Neuronal stem cell (in vitro differentiated cells): ENCODE measurements around the gene GRM7.

ENCODE experiments used
- DNase-seq: peaks from one replicate; pipeline ENCODE4 v3.0.0-alpha.2; 2013; ENCODE audit warnings: low spot score
- H2AFZ ChIP-seq: one replicate; pipeline ENCODE4 v1.6.1; 2013; ENCODE audit warnings: mild to moderate bottlenecking, low read length, inconsistent platforms
- H2AK5ac ChIP-seq: 2 replicates; pipeline ENCODE4 v1.6.1; 2013; ENCODE audit warnings: low read depth, mild to moderate bottlenecking, inconsistent platforms, low read length, moderate library complexity, mixed read lengths
- H2BK120ac ChIP-seq: 2 replicates; pipeline ENCODE4 v1.6.1; 2013; ENCODE audit warnings: low read depth, mild to moderate bottlenecking, inconsistent platforms, low read length, moderate library complexity, mixed read lengths
- H2BK12ac ChIP-seq: one replicate; pipeline ENCODE4 v1.6.1; 2013; ENCODE audit warnings: low read length, inconsistent platforms
- H2BK15ac ChIP-seq: 2 replicates; pipeline ENCODE4 v1.6.1; 2013; ENCODE audit warnings: mild to moderate bottlenecking, low read length, inconsistent platforms, mixed read lengths
- H2BK5ac ChIP-seq: one replicate; pipeline ENCODE4 v1.6.1; 2013; ENCODE audit warnings: inconsistent platforms, mild to moderate bottlenecking, low read length, moderate library complexity
- H3K14ac ChIP-seq: one replicate; pipeline ENCODE4 v1.6.1; 2013; ENCODE audit warnings: low read length, inconsistent platforms
- H3K18ac ChIP-seq: 2 replicates; pipeline ENCODE4 v1.6.1; 2013; ENCODE audit warnings: low read length, inconsistent platforms
- H3K23ac ChIP-seq: 2 replicates; pipeline ENCODE4 v1.6.1; 2013; ENCODE audit warnings: low read depth, mild to moderate bottlenecking, mixed read lengths, low read length, inconsistent platforms; ENCODE audit not compliant: poor library complexity
- H3K27ac ChIP-seq: replicated peaks from 3 replicates; pipeline ENCODE4 v1.5.1; 2013; ENCODE audit warnings: low read length, inconsistent platforms
- H3K27me3 ChIP-seq, 3 experiments: 2 replicates each; pipeline ENCODE4 v1.6.1; 2013; ENCODE audit warnings: low read length in 3 of 3, mild to moderate bottlenecking in 2 of 3, inconsistent platforms in 1 of 3, low read depth in 1 of 3, mixed read lengths in 1 of 3, moderate library complexity in 1 of 3; ENCODE audit not compliant: control insufficient read depth in 3 of 3, insufficient read depth in 3 of 3
- H3K36me3 ChIP-seq, 2 donors: replicated peaks in 1 of 2; 2 replicates each; pipeline ENCODE4 v1.6.1; 2013; ENCODE audit warnings: low read length in 2 of 2; ENCODE audit not compliant: control insufficient read depth in 2 of 2, insufficient read depth in 2 of 2
- H3K4ac ChIP-seq: 2 replicates; pipeline ENCODE4 v1.6.1; 2013; ENCODE audit warnings: inconsistent platforms, mild to moderate bottlenecking, low read length, moderate library complexity
- H3K4me1 ChIP-seq, 2 donors: 1 replicate in 1 of 2; 2 replicates in 1 of 2; pipeline ENCODE4 v1.6.1; 2013; ENCODE audit warnings: low read length in 2 of 2, low read depth in 1 of 2; ENCODE audit not compliant: control insufficient read depth in 2 of 2, insufficient read depth in 1 of 2
- H3K4me2 ChIP-seq: one replicate; pipeline ENCODE4 v1.6.1; 2013; ENCODE audit warnings: mild to moderate bottlenecking, low read length, inconsistent platforms; ENCODE audit not compliant: insufficient read depth, poor library complexity, severe bottlenecking
- H3K4me3 ChIP-seq, 2 donors: 2 replicates each; pipeline ENCODE4 v1.5.1; 2013; ENCODE audit warnings: low read length in 2 of 2, mild to moderate bottlenecking in 2 of 2, inconsistent platforms in 1 of 2, moderate library complexity in 1 of 2
- H3K79me1 ChIP-seq: one replicate; pipeline ENCODE4 v1.6.1; 2013; ENCODE audit warnings: low read depth, mild to moderate bottlenecking, inconsistent platforms, low read length, moderate library complexity
- H3K9ac ChIP-seq: one replicate; pipeline ENCODE4 v1.6.1; 2013; ENCODE audit warnings: mild to moderate bottlenecking, low read depth, low read length, inconsistent platforms; ENCODE audit not compliant: poor library complexity
- H3K9me3 ChIP-seq, 2 donors: replicated peaks in 1 of 2; 2 replicates each; pipeline versions ENCODE3 to v1.6.1; 2013; ENCODE audit warnings: low read length in 2 of 2, mild to moderate bottlenecking in 2 of 2, inconsistent platforms in 1 of 2, low read depth in 1 of 2, mixed read lengths in 1 of 2, moderate library complexity in 1 of 2; ENCODE audit not compliant: control insufficient read depth in 2 of 2, insufficient read depth in 1 of 2
- H4K8ac ChIP-seq: one replicate; pipeline ENCODE4 v1.6.1; 2013; ENCODE audit warnings: low read depth, mild to moderate bottlenecking, inconsistent platforms, low read length, moderate library complexity
- H4K91ac ChIP-seq: one replicate; pipeline ENCODE4 v1.6.1; 2013; ENCODE audit warnings: low read length, low read depth, mild to moderate bottlenecking, inconsistent platforms; ENCODE audit not compliant: poor library complexity
- WGBS, 2 donors: extraction: QIAGEN DNeasy Blood & Tissue Kit; methylation state at CpG; one replicate each; pipeline ENCODE4 v1.1.7; 2013; ENCODE audit warnings: missing lambda C conversion rate in 2 of 2, mixed read lengths in 1 of 2; ENCODE audit not compliant: insufficient read length in 2 of 2, insufficient replicate concordance in 1 of 2; ENCODE audit errors: extremely low coverage in 2 of 2; 5-methylcytosine and 5-hydroxymethylcytosine counted together

Gene GRM7

GRCh38 chr3:7377103-7377502 is 516.2 kb downstream of the GRM7 start:
- Histone ChIP-seq H4K8ac (no peak overlapping the region), H3K27me3 (no peaks in the 10 kb centered on the region), H2AK5ac (no peak overlapping the region), H2BK12ac (no peak overlapping the region), H3K23ac (no peak overlapping the region), H3K4ac (no peak overlapping the region), H3K9me3 (no peaks in the 10 kb centered on the region), H3K4me3 (no peak overlapping the region), H4K91ac (no peak overlapping the region), H2BK120ac (no peak overlapping the region), H3K18ac (no peak overlapping the region), H3K4me2 (no peak overlapping the region), H3K27ac (no peak overlapping the region), H2BK15ac (no peak overlapping the region), H3K9ac (no peak overlapping the region), H2BK5ac (no peak overlapping the region), H3K14ac (no peak overlapping the region), H2AFZ (no peak overlapping the region), H3K4me1 (no peaks in the 10 kb centered on the region), H3K79me1 (no peaks in the 10 kb centered on the region), H3K36me3 (no peaks in the 10 kb centered on the region)
- no peak for DNase-seq
- no CpG with 5 or more reads among the region's 2 CpGs for WGBS, 2 donors

GRCh38 chr3:7381741-7382140 is 520.8 kb downstream of the GRM7 start:
- H2AFZ ChIP-seq = no peak overlapping the region
- no peaks in the 10 kb centered on the region for H3K79me1 ChIP-seq
- H4K8ac ChIP-seq = no peak overlapping the region
- H3K14ac ChIP-seq = no peak overlapping the region
- H2BK15ac ChIP-seq = no peak overlapping the region
- H3K4me2 ChIP-seq = no peak overlapping the region
- no peak for DNase-seq
- no peak overlapping the region for H3K23ac ChIP-seq
- H3K27me3 ChIP-seq = no peaks in the 10 kb centered on the region
- H2AK5ac ChIP-seq = no peak overlapping the region
- H2BK120ac ChIP-seq = no peak overlapping the region
- no peak overlapping the region for H3K18ac ChIP-seq
- H4K91ac ChIP-seq = no peak overlapping the region
- H3K4me3 ChIP-seq = no peak overlapping the region
- no peaks in the 10 kb centered on the region for H3K36me3 ChIP-seq
- no peak overlapping the region for H2BK12ac ChIP-seq
- H3K9ac ChIP-seq = no peak overlapping the region
- no peak overlapping the region for H2BK5ac ChIP-seq
- no peak overlapping the region for H3K4ac ChIP-seq
- no peaks in the 10 kb centered on the region for H3K4me1 ChIP-seq
- no peak overlapping the region for H3K27ac ChIP-seq
- H3K9me3 ChIP-seq = no peaks in the 10 kb centered on the region

GRCh38 chr3:7382293-7383010 is 521.5 kb downstream of the GRM7 start:
- no peak overlapping the region for H2AK5ac ChIP-seq
- no peaks in the 10 kb centered on the region for H3K4me1 ChIP-seq
- no peak overlapping the region for H2BK120ac ChIP-seq
- no peak overlapping the region for H3K18ac ChIP-seq
- H2AFZ ChIP-seq = no peak overlapping the region
- no peak overlapping the region for H4K91ac ChIP-seq
- H3K23ac ChIP-seq = no peak overlapping the region
- no peak overlapping the region for H3K4ac ChIP-seq
- H3K4me2 ChIP-seq = no peak overlapping the region
- no peak overlapping the region for H3K14ac ChIP-seq
- no peak overlapping the region for H2BK15ac ChIP-seq
- no peaks in the 10 kb centered on the region for H3K9me3 ChIP-seq
- no peak overlapping the region for H2BK5ac ChIP-seq
- H3K9ac ChIP-seq = no peak overlapping the region
- no peaks in the 10 kb centered on the region for H3K79me1 ChIP-seq
- H3K27ac ChIP-seq = no peak overlapping the region
- no peak for DNase-seq
- H3K27me3 ChIP-seq = no peaks in the 10 kb centered on the region
- no peak overlapping the region for H3K4me3 ChIP-seq
- no peak overlapping the region for H2BK12ac ChIP-seq
- WGBS, 2 donors = no CpG with 5 or more reads among the region's 2 CpGs
- H3K36me3 ChIP-seq = no peaks in the 10 kb centered on the region
- no peak overlapping the region for H4K8ac ChIP-seq

- no peak overlapping the region for H3K18ac ChIP-seq
- H2AFZ ChIP-seq = no peak overlapping the region
- H3K27ac ChIP-seq = no peak overlapping the region
- no peak overlapping the region for H3K4me3 ChIP-seq
- H3K9me3 ChIP-seq = no peaks in the 10 kb centered on the region
- H3K4me2 ChIP-seq = no peak overlapping the region
- H3K4me1 ChIP-seq = no peaks in the 10 kb centered on the region
- H2BK15ac ChIP-seq = no peak overlapping the region
- no peak overlapping the region for H2BK12ac ChIP-seq
- no peak overlapping the region for H4K91ac ChIP-seq
- H2AK5ac ChIP-seq = no peak overlapping the region
- no peak for DNase-seq
- H3K27me3 ChIP-seq = no peaks in the 10 kb centered on the region
- no peak overlapping the region for H3K14ac ChIP-seq
- H3K9ac ChIP-seq = no peak overlapping the region
- no peak overlapping the region for H3K4ac ChIP-seq
- H2BK5ac ChIP-seq = no peak overlapping the region
- H4K8ac ChIP-seq = no peak overlapping the region
- H2BK120ac ChIP-seq = no peak overlapping the region
- no peaks in the 10 kb centered on the region for H3K79me1 ChIP-seq
- no peaks in the 10 kb centered on the region for H3K36me3 ChIP-seq
- H3K23ac ChIP-seq = no peak overlapping the region
- no CpG with 5 or more reads among the region's 2 CpGs for WGBS, 2 donors
Measured at GRCh38 chr3:7385635-7386034, 524.7 kb downstream of the GRM7 start.
